HG03135 (cell line): ENCODE data around the gene ACACA.
"Not testable (repeated sequence)": the region's sequence is repeated elsewhere in the genome, so short reads cannot be mapped to it uniquely, and the experiment has no call there.

Experiments
- ATAC-seq: cut with Tn5 transposase; IDR thresholded peaks from one replicate; pipeline ENCODE4 v1.9.1; 2021; ENCODE audit warnings: mild to moderate bottlenecking, moderate library complexity; ENCODE audit not compliant: unreplicated experiment

Gene ACACA

DNA sequence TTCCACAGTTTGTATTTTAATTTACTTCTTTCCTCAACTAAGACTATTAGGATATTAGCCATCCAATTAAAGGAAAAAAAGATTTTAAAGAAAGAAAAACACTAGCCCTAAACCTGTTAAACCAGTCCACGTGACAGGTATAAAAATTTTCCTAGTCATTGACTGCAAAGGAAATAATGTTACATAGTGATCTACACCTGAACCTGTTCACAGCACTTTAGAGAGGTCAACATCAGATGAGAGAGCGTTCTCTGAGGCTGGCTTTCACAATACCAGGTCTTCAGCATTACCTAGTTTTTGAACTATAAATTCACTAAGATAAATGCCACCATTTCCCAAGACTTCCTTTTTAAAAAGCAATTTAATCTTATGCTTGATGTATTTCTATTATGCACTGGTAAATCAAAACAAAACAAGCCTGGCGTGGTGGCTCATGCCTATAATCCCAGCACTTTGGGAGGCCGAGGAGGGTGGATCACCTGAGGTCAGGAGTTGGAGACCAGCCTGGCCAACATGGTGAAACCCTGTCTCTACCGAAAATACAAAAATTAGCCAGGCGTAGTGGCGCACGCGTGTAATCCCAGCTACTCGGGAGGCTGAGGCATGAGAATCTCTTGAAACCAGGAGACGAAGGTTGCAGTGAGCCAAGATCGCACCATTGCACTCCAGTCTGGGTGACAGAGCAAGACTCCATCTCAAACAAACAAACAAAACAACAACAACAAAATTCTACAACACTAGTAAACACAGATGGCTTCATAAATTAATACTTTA lies 49.7 kb downstream of the ACACA start:
- not testable (repeated sequence) for ATAC-seq

DNA sequence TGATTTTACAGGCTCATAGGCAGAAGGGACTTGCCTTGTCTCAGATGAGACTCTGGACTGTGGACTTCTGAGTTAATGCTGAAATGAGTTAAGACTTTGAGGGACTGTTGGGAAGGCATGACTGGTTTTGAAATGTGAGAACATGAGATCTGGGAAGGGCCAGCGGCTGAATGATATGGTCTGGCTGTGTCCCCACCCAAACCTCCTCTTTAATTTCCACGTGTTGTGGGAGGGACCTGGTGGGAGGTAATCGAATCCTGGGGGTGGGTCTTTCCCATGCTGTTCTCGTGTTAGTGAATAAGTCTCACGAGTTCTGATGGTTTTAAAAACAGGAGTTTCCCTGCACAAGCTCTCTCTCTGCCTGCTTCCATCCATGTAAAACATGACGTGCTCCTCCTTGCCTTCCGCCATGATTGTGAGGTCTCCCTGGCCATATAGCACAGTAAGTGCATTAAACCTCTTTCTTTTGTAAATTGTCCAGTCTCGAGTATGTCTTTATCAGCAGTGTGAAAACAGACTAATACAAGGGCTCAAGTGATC lies 59.7 kb downstream of the ACACA start:
- not testable (repeated sequence) for ATAC-seq

DNA sequence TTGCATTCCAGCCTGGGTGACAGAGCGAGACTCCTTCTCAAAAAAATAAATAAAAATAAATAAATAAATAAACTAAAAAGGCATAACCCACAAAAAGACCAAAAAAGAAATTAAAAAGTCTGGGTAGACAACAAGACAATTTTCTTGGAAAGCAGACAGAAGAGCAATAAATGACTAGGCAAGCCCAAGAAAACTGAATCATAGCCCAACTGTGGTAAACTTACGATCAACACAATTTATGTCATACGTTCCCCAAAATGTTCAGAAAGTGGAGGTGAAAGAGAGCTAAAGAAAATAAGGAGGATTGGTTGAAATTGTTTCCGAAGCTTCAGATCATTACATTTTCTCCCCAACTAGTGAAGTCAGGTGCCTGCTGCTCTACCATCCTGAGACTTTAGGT lies 62.1 kb downstream of the ACACA start:
- ATAC-seq = no peak

DNA sequence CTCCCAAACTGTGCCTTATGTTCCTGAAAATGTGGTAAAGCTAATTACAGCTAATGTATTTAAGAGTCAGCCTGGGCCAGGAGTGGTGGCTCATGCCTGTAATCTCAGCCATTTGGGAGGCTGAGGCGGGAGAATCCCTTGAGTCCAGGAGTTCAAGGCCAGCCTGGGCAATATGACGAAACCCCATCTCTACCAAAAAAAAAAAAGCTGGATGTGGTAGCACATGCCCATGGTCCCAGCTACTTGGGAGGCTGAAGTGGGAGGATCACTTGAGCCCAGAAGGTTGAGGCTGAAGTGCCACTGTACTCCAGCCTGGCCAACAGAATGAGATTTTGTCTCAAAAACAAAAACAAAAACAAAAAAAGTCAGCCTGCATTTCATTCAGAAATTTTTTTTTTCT lies 64.0 kb downstream of the ACACA start:
- no peak for ATAC-seq

DNA sequence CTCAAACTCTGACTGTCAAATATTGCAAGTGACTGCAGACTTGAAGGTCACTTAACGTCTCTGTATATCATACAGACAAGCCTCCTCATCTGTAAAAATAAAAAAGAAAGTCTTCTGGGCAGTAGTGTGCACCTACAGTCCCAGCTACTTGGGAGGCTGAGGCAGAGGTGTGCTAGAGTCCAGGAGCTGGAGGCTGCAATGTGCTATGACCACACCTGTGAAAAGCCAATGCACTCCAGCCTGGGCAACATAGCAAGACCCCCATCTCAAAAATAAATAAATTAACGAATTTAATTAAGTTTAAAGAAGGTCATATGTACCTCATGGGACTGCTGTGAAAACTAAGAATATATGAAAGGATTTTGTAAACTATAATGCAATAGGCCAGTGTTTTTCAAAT lies 65.8 kb downstream of the ACACA start:
- no peak for ATAC-seq

DNA sequence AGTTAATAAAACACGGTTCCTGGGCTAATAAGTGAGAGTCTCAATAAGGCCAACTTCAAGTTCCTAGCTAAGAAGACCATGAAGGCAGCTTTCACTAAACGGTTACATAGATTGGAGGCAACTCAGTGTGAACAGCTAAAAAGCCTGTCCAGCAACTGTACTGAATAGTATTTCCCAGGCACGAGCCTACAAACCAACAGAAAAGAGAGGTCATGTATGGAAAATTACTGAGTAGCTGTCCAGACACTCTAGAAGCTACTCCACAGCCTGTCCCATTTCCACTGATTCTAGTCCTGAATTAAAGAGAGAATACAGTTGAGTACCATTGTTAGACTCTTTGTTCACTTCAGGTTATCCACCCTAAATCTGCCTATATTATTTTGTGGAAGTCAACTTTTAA lies 67.3 kb downstream of the ACACA start:
- no peak for ATAC-seq

DNA sequence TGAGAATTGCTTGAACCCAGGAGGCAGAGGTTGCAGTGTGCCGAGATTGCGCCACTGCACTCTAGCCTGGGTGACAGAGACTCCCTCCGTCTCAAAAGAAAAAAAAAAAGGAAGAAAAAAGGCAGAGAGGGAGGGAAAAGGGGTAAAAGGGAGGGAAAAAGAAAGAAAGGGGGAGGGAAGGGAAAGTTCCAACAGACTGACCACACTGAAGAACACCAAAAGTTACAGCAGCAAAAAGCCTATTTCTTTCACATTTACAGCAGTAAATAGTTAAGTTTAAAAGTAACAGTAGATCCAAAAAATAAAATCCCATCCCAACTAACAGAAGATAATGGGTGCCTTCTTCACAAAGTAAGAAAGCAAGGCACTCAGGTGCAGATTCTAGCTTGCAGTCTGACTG lies 67.8 kb downstream of the ACACA start:
- no peak for ATAC-seq

DNA sequence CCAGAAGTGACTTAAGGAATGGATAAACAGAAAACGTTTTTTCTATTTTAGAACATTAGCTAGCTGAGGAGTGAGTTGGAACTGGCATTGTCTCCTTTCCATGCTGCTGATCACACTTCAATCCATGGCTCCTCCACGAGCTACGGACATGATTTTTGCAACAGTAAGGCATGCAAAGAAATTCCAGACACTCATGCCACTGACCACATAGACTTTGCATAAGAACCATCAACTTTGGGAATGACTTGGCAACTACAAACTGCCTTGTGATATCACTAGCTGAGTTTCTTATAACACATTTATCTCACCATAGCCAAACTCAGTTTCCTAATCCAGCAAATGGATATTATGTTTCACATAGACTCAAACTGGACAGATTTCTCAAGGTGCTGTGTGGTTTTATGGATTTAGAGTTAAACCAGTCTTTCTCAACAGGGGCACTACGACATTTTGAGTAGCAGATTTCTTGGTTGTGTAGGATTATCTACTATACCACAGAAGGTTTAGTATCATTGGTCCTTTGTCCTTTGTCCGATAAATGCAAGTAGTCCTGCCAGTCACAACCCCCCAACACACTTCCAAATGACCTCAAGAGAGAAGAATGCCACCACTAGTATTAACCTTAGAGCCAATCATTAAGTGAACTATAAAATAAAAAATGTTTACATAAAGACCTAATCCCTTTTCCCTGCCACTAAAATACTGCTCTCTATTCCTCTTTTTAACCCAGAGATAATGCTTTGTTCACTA lies 79.1 kb downstream of the ACACA start:
- no peak for ATAC-seq

DNA sequence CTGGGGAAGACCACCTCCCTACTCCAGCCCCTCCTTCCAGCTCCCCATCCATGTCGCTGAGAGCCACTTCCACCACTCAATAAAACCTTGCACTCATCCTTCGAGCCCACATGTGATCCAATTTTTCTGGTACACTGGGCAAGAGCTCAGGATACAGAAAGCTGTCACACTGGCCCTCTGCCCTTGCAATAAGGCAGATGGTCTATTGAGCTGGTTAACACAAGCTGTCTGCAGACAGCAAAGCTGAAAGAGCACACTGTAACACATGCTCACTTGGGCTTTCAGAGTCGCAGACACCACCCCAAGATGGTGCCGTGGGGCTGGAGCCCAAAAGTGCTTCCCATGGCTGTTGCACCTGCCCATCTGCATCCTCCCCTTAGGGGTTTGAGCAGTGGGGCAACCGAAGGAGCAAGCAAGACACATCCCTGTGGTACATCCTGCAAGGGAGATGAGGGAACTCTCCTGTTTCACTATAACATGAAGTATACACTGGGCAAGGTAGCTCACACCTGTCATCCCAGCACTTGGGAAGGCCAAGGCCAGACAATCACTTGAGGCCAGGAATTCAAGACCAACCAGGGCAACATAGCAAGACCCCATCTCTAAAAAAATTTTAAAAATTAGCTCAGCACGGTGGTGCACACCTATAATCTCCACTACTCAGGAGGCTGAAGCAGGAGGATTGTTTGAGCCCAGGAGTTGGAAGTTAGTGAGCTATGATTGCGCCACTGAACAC lies 83.6 kb downstream of the ACACA start:
- no peak for ATAC-seq

DNA sequence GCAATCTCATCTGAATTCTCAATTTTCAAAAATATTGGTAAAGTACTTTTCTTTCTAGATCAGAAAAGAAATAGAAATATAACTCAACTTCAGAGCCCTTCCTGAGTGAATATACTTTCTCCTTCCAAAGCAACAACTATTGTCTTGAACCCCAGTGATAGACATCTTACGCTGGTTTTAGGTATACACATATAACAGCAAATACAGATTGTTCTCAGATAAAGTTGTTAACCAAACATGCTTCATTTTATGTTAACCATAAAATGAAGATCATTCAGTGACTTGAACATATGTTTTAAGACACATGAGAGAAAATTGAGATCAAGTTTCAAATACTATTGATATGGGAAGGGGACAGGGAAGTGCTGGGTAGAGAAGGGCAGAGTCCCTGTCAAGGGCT lies 84.5 kb downstream of the ACACA start:
- no peak for ATAC-seq

DNA sequence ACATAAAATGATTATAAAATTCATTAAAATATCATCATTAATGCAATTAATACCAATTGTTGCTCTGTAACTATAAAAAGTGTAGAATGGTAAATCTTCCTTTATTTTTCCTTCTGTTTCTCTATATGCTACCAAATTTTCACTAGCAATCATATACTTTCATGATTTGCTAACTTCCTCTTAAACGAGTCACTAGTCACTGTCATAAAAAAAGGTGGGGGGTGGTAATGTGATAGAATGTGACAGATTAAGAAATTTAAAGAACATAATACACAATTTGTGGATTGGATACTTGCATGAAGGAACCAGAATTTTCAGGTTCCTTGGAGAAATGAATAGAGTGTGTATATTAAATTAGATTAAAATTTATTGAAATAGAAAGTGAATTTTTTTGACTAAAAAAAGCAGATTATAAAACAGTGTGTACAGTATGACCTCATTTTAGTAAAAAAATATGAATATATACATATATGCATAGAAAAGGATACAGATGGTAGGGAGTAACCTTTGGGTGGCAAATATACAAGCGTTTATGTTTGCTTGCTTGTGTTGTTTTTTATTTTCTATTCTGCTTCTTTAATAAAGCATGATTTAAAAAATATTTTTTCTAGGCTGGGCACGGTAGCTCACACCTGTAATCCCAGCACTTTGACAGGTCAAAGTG lies 87.6 kb downstream of the ACACA start:
- no peak for ATAC-seq

DNA sequence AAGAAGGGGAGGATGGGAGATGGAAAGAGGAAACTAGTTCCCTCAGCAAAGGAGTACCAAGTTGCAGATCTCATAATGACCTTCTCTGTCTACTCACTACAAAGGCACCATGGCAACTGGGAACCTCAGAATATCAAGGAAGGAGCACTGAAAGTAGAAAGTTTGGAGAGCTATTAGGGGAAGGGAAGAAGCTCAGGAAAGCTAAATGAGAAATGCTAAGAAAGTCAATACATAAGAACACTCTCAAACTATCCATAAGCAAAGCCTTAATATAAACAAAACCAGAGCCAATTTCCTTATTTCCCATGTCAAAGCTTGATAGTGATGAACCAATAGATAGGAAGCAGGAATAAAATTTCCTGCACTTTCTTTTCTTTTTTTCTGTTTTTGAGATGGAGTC lies 88.8 kb downstream of the ACACA start:
- no peak for ATAC-seq

DNA sequence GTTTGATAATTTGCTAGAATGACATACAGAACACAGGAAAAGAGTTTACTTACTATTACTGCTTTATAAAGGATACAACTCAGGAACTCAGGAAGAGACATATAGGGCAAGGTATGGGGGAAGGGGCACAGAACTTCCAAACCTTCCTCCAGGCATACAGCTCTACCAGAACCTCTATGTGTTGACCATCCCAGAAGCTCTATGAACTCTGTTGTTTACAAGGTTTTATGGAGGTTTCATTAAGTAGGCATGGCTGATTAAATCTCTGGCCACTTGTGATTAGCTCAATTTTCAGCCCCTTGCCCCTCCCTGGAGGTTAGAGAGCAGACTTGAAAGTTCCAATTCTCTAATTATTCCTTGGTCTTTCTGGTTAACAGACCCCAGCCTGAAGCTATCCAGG lies 91.0 kb downstream of the ACACA start:
- no peak for ATAC-seq

DNA sequence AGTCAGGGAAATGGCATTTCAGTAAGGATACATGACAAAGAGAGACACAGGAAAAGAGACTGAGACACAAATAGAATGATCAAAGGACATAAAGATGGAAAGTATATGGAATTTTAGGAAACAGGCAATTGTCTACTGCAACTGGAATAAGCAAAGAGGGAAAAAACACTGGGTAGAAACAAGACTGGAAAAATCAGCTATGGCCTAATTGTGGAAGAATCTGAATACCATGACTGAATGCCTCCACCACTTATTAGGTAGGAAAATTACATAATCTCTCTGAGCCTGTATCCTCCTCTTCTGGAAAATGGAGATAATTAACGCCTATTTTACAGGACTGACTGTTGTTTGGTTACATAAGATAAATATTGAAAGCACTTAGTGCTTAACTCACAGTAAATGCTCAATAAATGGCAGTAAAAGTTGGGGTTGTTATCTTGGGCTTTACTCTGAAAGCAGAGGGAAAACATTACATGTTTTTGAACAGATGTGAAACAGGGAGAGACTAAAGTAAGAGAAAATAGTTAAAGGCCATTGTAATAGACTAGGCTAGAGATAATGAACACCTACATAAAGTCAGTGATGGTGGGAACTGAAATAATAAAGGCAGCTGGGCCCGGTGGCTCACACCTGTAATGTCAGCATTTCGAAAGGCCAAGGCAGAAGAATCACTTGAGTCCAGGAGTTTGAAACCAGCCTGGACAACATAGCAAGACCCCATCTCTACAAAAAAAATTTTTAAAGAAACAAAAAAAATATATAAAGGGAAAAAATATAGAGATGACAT lies 94.3 kb downstream of the ACACA start:
- no peak for ATAC-seq

DNA sequence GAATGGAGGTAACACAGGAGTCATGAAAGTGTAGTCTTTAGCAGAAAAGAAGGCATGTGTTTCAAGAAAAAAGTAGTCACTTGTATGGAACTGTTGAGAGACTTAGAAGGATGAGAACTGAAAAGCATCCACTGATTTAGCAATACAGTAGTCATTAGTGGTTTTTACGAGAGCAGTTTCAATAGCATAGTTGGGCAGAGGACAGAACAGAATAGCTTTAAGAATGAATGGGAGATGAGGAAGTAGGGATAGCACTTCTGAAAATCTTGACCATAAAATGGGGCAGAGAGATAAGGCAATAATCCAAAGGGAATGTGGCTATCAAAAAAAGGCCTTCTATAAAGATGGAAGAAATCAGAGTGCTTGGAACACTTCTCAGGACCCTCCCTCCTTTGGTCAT lies 95.7 kb downstream of the ACACA start:
- ATAC-seq = no peak

DNA sequence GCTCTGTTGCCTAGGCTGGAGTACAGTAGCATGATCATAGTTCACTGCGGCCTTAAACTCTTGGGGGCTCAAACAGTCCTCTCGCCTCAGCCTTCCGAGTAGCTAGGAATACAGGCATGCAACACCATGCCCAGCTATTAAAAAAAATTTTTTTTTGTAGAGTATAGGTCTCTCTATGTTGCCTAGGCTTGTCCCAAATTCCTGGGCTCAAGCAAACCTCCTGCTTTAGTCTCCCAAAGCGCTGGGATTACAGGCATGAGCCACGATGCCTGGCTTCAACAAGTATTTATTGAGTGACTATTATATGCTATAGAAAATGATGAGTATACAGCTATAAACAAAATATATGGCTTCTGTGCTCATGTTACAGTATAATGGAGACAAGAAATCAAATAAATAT lies 97.6 kb downstream of the ACACA start:
- ATAC-seq = no peak

DNA sequence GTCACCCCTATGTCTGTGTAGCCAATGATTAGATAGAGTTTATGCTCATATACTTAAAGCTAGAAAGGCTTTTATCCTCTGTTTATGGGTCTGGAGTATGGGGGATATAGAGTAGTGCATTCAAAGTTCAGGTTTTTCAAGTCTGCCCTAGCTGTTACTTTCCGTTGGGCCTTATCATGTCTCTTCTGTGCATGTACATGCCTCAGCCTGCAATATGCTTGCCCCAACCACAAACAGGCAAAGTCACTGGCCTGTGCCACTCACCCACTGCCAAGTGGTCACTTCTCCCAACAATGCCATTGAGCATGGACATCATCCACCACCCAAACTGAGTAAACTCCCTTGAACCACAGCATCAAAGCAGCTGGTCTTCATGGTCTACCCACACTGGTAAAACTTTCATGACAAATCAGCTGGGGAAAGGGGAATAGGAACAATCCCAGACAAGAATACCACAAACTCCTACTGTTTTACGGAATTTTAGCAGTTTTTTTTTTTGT lies 101.2 kb downstream of the ACACA start:
- no peak for ATAC-seq

DNA sequence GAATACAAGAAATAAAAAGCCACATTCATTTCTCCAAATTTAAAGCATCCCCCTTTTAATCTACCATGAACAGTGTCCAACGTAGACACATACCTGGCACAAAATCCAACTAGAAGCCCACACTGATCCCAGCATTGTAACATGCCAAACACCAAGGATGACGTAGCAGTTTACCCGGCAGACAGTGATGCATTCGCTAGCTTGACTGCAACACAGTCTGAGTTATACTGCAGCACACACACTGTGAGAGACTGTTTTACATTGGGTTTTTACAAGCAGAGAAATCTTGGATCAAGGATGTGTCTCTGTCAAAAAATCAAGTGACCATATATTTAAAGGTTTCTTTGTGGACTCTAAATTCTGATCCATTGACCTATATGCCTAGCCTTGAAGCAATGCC lies 105.3 kb downstream of the ACACA start:
- ATAC-seq = no peak

DNA sequence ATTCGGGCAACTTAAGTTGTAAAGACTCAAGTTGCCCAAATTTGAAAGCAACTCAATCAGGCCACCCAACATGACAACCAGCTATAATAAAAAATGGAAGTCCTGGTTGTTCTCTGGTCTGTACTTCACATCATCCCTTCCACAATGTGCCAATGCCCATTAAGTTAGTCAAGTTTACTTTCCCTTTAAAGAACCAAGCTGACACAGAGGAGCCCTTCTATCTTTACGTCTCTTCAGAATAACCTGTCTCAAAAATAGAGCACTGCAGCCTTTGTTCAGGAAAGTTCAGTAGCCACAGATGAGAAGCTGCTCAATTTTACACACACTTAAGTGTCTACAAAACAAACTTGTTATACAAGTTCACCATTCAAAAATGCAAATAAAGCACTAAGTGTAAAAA lies 106.0 kb downstream of the ACACA start:
- ATAC-seq = no peak
